ENCODE data around the gene GSTT2.

Gene GSTT2

DNA sequence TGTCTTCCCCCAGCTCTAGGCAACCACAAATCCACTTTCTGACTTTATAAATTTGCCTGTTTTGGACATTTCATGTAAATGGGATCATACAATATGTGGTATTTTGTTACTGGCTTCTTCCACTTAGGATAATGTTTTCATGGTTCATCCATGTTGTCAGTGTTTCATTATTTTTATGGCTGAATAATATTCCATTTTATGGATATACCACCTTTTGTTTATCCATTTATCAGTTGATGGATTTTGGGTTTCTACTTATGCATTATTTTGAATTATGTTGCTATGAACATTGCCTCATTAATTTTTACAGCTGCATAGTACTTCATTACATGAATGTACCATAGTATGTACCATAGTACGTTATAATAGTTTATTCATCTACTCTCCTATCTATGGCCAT lies 36.2 kb downstream of the GSTT2 start:
- no peak overlapping the region for H3K9ac ChIP-seq (ENCODE audit: low read length)
- peaks cover 4% of the 10 kb centered on the region for H3K4me1 ChIP-seq (ENCODE audit: control insufficient read depth, low read depth, low read length)
- H3K9me3 ChIP-seq (ENCODE audit: control insufficient read depth, low read depth, low read length) = no peaks in the 10 kb centered on the region
- no peak overlapping the region for H3K27ac ChIP-seq (ENCODE audit: low read length)
- H3K4me3 ChIP-seq (ENCODE audit: low read length) = no peak overlapping the region
- no peaks in the 10 kb centered on the region for H3K27me3 ChIP-seq (ENCODE audit: control insufficient read depth, insufficient read depth, low read length)
- H3K36me3 ChIP-seq (ENCODE audit: control insufficient read depth, low read depth, low read length) = no peaks in the 10 kb centered on the region

DNA sequence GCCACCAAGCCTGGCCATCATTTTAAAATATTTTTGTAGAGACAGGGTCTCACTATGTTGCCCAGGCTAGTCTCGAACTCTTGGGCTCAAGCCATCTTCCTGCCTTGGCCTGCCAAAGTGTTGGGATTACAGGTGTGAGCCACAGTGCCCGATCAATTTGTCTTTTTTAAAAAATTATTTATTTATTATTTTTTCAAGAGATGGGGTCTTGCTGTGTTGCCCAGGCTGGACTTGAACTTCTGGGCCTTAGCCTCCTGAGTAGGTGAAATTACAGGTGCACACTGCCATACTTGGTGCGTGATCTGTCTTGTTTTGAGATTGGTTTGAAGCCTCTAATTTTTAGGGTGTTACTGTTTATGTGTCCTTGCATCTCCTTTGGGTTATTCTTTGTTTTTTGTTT lies 41.4 kb downstream of the GSTT2 start:
- Histone ChIP-seq H3K36me3 (ENCODE audit: control insufficient read depth, low read depth, low read length) (no peaks in the 10 kb centered on the region), H3K9ac (ENCODE audit: low read length) (no peak overlapping the region), H3K27me3 (ENCODE audit: control insufficient read depth, insufficient read depth, low read length) (no peaks in the 10 kb centered on the region), H3K9me3 (ENCODE audit: control insufficient read depth, low read depth, low read length) (no peaks in the 10 kb centered on the region), H3K4me3 (ENCODE audit: low read length) (no peak overlapping the region), H3K27ac (ENCODE audit: low read length) (no peak overlapping the region), H3K4me1 (ENCODE audit: control insufficient read depth, low read depth, low read length) (no peaks in the 10 kb centered on the region)

DNA sequence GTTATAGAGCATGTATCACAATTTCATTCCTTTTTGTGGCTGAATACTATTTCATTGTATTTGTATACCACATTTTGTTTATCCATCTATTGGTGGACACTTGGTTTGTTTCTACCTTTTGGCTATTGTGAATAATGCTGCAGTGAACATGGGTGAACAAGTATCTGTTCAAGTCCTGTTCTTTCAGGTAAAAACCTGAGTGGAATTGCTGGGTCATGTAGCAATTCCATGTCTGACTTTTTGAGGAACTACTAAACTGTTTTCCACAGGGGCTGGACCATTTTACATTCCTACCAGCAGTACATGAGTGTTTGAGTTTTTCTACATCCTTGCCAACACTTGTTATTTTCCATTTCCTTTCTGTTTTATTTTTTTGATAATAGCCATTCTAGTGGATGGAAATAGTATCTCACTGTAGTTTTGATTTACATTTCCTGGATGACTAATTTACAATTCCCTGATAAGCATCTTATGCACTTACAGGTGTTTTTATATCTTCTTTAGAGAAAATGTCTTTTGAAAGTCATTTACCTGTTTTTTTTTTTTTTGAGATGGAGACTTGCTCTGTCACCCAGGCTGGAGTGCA lies 43.4 kb downstream of the GSTT2 start:
- H3K27ac ChIP-seq (ENCODE audit: low read length) = no peak overlapping the region

DNA sequence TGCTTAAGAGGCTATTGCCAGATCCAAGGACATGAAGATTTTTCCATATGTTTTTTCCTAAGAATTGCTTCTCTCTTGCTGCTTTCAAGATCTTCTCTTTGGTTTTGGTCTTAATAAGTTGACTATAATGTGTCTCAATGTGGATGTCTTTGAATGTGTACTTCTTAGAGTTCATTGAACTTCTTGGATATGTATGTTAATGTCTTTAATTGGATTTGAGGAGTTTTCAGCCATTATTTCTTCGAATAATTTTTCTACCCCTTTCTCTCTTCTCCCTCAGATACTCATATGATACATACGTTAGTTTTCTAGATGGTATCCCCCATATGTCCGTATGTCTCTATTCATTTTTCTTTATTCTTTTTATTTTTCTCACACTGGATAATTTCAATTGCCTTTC lies 44.4 kb downstream of the GSTT2 start:
- H3K4me3 ChIP-seq (ENCODE audit: low read length) = no peak overlapping the region
- no peaks in the 10 kb centered on the region for H3K9me3 ChIP-seq (ENCODE audit: control insufficient read depth, low read depth, low read length)
- H3K4me1 ChIP-seq (ENCODE audit: control insufficient read depth, low read depth, low read length) = no peaks in the 10 kb centered on the region
- no peaks in the 10 kb centered on the region for H3K36me3 ChIP-seq (ENCODE audit: control insufficient read depth, low read depth, low read length)
- no peaks in the 10 kb centered on the region for H3K27me3 ChIP-seq (ENCODE audit: control insufficient read depth, insufficient read depth, low read length)
- H3K9ac ChIP-seq (ENCODE audit: low read length) = no peak overlapping the region
- H3K27ac ChIP-seq (ENCODE audit: low read length) = no peak overlapping the region

More for the DNA sequence above, 43.4 kb downstream of the GSTT2 start:
- H3K4me3 ChIP-seq (ENCODE audit: low read length) = no peak overlapping the region
- H3K27me3 ChIP-seq (ENCODE audit: control insufficient read depth, insufficient read depth, low read length) = no peaks in the 10 kb centered on the region
- no peak overlapping the region for H3K9ac ChIP-seq (ENCODE audit: low read length)
- H3K36me3 ChIP-seq (ENCODE audit: control insufficient read depth, low read depth, low read length) = no peaks in the 10 kb centered on the region
- no peaks in the 10 kb centered on the region for H3K9me3 ChIP-seq (ENCODE audit: control insufficient read depth, low read depth, low read length)
- no peaks in the 10 kb centered on the region for H3K4me1 ChIP-seq (ENCODE audit: control insufficient read depth, low read depth, low read length)

DNA sequence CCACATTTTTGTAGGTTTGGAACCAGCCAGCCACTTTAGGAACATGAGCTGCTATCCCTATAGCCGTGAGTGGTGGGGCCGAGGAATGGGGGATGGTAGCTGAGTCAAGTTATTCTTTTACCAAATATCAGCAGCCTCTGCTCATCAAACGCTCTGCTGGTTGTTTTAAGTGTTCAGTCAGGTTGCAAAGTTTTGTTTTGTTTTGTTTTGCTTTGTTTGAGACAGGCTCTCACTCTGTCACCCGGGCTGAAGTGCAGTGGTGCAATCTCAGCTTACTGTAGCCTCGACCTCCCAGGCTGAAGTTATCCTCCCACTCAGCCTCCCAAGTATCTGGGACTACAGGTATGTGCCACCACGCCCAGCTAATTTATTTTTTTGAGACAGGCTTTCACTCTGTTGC lies 45.5 kb downstream of the GSTT2 start:
- no peak overlapping the region for H3K9ac ChIP-seq (ENCODE audit: low read length)
- no peaks in the 10 kb centered on the region for H3K27me3 ChIP-seq (ENCODE audit: control insufficient read depth, insufficient read depth, low read length)
- H3K27ac ChIP-seq (ENCODE audit: low read length) = no peak overlapping the region
- H3K36me3 ChIP-seq (ENCODE audit: control insufficient read depth, low read depth, low read length) = no peaks in the 10 kb centered on the region
- H3K4me1 ChIP-seq (ENCODE audit: control insufficient read depth, low read depth, low read length) = no peaks in the 10 kb centered on the region
- H3K4me3 ChIP-seq (ENCODE audit: low read length) = no peak overlapping the region
- H3K9me3 ChIP-seq (ENCODE audit: control insufficient read depth, low read depth, low read length) = no peaks in the 10 kb centered on the region

DNA sequence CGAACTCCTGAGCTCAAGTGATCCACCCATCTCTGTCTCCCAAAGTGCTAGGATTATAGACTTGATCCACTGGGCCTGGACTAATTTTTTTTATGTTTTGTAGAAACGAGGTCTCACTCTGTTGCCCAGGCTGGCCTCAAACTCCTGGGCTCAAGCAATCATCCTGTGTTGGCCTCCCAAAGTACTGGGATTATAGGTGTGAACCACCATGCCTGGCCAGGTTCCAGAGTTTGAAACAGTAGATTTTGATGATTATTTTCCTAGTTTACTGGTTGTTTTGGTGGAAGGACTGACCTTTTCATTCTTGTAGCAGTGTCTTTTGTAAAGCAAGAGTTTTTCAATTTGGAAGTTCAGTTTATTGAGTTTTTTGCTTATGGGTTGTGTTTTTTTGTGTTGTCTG lies 46.1 kb downstream of the GSTT2 start:
- H3K36me3 ChIP-seq (ENCODE audit: control insufficient read depth, low read depth, low read length) = no peaks in the 10 kb centered on the region
- H3K27ac ChIP-seq (ENCODE audit: low read length) = no peak overlapping the region
- no peaks in the 10 kb centered on the region for H3K4me1 ChIP-seq (ENCODE audit: control insufficient read depth, low read depth, low read length)
- H3K9me3 ChIP-seq (ENCODE audit: control insufficient read depth, low read depth, low read length) = no peaks in the 10 kb centered on the region
- no peak overlapping the region for H3K4me3 ChIP-seq (ENCODE audit: low read length)
- H3K27me3 ChIP-seq (ENCODE audit: control insufficient read depth, insufficient read depth, low read length) = no peaks in the 10 kb centered on the region
- H3K9ac ChIP-seq (ENCODE audit: low read length) = no peak overlapping the region

DNA sequence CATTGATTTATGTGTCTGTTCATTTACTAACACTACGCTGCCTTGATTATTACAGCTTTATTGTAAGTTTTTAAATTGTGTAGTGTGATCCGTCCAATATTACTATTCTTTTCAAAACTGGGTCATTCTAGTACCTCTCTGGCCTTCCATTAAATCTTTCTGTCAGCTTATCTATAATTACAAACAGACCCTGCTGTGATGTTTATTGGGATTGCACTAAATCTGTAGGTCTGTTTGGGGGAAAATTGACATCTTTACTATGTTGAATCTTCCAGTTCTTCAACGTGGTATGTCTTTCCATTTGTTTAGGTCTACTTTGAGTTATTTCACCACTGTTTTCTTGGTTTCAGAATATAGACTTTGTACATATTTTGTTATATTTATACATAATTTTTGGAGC lies 46.8 kb downstream of the GSTT2 start:
- Histone ChIP-seq H3K27me3 (ENCODE audit: control insufficient read depth, insufficient read depth, low read length) (no peaks in the 10 kb centered on the region), H3K9ac (ENCODE audit: low read length) (no peak overlapping the region), H3K36me3 (ENCODE audit: control insufficient read depth, low read depth, low read length) (no peaks in the 10 kb centered on the region), H3K4me1 (ENCODE audit: control insufficient read depth, low read depth, low read length) (no peaks in the 10 kb centered on the region), H3K27ac (ENCODE audit: low read length) (no peak overlapping the region), H3K4me3 (ENCODE audit: low read length) (no peak overlapping the region), H3K9me3 (ENCODE audit: control insufficient read depth, low read depth, low read length) (no peaks in the 10 kb centered on the region)

DNA sequence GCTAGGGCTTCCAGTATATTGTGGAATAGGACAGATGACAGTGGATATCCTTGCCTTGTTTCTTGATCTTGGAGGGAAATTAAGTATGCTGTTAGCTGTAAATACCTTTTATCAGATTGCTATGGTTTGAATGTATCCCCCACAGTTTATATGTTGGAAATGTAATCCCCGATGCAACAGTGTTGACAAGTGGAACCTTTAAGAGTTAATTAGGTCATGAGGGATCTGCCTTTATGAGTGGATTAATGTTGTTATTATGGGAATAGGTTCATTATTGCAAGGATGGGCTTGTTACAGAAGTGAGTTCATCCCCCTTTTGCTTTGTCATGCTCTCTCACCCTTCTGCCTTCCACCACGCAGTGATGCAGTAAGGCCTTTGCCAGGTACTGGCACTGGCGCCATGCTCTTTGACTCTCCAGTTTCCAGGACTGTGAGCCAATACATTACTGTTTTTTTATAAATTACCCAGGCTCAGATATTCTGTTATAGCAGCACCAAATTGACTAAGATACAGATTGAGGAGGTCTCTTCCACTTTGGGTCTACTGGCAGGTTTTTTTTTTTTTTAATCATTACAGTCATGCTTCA lies 47.5 kb downstream of the GSTT2 start:
- Histone ChIP-seq H3K27ac (ENCODE audit: low read length) (no peak overlapping the region), H3K4me1 (ENCODE audit: control insufficient read depth, low read depth, low read length) (no peaks in the 10 kb centered on the region), H3K9me3 (ENCODE audit: control insufficient read depth, low read depth, low read length) (no peaks in the 10 kb centered on the region), H3K9ac (ENCODE audit: low read length) (no peak overlapping the region), H3K4me3 (ENCODE audit: low read length) (no peak overlapping the region), H3K27me3 (ENCODE audit: control insufficient read depth, insufficient read depth, low read length) (no peaks in the 10 kb centered on the region), H3K36me3 (ENCODE audit: control insufficient read depth, low read depth, low read length) (no peaks in the 10 kb centered on the region)

DNA sequence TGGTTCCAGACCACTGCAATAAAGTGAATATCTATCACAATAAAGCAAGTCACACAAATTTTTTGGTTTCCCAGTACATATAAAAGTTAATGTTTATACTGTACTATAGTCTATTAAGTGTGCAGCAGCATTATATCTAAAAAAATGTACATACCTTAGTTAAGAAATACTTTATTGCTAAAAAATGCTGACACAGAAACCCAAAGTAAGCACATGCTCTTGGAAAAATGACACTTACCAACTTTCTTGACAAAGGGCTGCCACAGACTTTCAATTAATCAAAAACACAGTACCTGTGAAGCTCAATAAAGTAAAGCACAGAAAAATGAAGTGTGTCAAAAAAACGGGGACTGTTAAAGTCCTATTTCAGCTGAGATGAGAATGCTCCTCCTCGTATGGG lies 48.1 kb downstream of the GSTT2 start:
- H3K27ac ChIP-seq (ENCODE audit: low read length) = no peak overlapping the region

DNA sequence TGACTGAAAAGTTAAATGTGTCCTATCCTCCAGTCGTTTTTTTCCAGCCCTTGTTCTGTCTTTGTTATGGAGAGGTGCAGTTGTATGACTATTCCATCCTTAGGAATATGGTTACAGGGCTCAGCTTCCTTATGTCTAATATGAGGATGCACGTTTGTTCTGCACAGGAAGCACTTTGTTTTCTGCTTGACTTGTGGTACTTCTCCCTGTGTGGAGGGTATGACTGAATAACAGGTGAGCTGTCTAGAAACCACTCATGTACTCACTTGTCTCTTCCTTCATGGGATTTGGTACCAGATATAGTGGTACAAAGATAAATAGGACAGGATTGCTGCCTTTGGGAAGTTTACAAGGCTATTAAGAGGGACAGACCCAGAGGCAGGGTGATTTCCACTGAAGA lies 48.6 kb downstream of the GSTT2 start:
- H3K4me3 ChIP-seq (ENCODE audit: low read length) = no peak overlapping the region
- no peaks in the 10 kb centered on the region for H3K36me3 ChIP-seq (ENCODE audit: control insufficient read depth, low read depth, low read length)
- H3K27me3 ChIP-seq (ENCODE audit: control insufficient read depth, insufficient read depth, low read length) = no peaks in the 10 kb centered on the region
- no peaks in the 10 kb centered on the region for H3K4me1 ChIP-seq (ENCODE audit: control insufficient read depth, low read depth, low read length)
- H3K9me3 ChIP-seq (ENCODE audit: control insufficient read depth, low read depth, low read length) = no peaks in the 10 kb centered on the region
- H3K27ac ChIP-seq (ENCODE audit: low read length) = no peak overlapping the region
- H3K9ac ChIP-seq (ENCODE audit: low read length) = no peak overlapping the region

More for the DNA sequence above, 48.1 kb downstream of the GSTT2 start:
- Histone ChIP-seq H3K36me3 (ENCODE audit: control insufficient read depth, low read depth, low read length) (no peaks in the 10 kb centered on the region), H3K4me1 (ENCODE audit: control insufficient read depth, low read depth, low read length) (no peaks in the 10 kb centered on the region), H3K9me3 (ENCODE audit: control insufficient read depth, low read depth, low read length) (no peaks in the 10 kb centered on the region), H3K4me3 (ENCODE audit: low read length) (no peak overlapping the region), H3K9ac (ENCODE audit: low read length) (no peak overlapping the region), H3K27me3 (ENCODE audit: control insufficient read depth, insufficient read depth, low read length) (no peaks in the 10 kb centered on the region)

DNA sequence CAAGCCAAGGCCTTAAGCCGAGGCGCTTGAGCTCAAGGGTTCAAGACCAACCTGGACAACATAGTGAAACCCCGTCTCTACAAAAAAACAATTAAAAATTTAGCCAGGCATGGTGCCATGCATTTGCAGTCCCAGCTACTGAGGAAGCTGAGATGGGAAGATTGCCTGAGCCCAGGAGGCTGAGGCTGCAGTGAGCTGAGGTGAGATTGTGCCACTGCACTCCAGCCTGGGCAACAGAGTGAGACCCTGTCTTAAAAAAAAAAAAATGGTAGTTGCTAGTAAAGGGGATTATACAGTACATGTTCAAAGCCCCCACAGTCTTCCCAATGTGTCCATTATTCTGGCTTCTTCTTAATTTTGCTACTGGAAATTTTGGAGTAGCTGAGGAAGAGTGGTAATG lies 49.4 kb downstream of the GSTT2 start:
- H3K4me3 ChIP-seq (ENCODE audit: low read length) = no peak overlapping the region
- H3K4me1 ChIP-seq (ENCODE audit: control insufficient read depth, low read depth, low read length) = no peaks in the 10 kb centered on the region
- no peaks in the 10 kb centered on the region for H3K36me3 ChIP-seq (ENCODE audit: control insufficient read depth, low read depth, low read length)
- H3K9me3 ChIP-seq (ENCODE audit: control insufficient read depth, low read depth, low read length) = no peaks in the 10 kb centered on the region
- no peak overlapping the region for H3K9ac ChIP-seq (ENCODE audit: low read length)
- no peak overlapping the region for H3K27ac ChIP-seq (ENCODE audit: low read length)
- H3K27me3 ChIP-seq (ENCODE audit: control insufficient read depth, insufficient read depth, low read length) = no peaks in the 10 kb centered on the region

DNA sequence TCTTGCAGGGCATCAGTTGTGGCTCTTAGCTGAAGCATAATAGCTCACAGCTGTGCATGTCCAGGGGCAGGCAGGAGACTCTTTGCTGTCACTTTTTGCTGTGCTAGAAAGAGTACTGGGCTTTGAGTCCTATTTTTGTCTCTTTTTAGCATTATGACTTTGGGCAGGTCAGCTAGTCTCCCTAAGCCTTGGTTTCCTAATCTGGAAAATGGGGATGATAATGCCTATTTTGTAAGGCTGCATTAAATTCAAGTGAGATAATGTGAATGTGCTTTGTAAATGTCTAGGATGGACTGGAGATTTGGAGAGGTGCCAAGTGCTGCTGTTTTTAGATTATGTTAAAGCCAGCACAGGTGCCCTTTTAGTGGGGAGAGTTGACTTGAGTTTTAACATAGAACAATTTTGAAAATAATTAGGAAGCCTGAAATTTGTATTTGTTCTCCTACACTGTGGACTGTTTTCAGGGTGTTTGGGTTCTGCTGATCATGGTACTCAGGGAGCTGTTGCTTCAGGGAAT lies 50.3 kb downstream of the GSTT2 start:
- Histone ChIP-seq H3K4me1 (ENCODE audit: control insufficient read depth, low read depth, low read length) (no peaks in the 10 kb centered on the region), H3K4me3 (ENCODE audit: low read length) (no peak overlapping the region), H3K27ac (ENCODE audit: low read length) (no peak overlapping the region), H3K9me3 (ENCODE audit: control insufficient read depth, low read depth, low read length) (no peaks in the 10 kb centered on the region), H3K27me3 (ENCODE audit: control insufficient read depth, insufficient read depth, low read length) (no peaks in the 10 kb centered on the region), H3K36me3 (ENCODE audit: control insufficient read depth, low read depth, low read length) (no peaks in the 10 kb centered on the region), H3K9ac (ENCODE audit: low read length) (no peak overlapping the region)
